HUDEP-2 (cell line): ENCODE results near the gene XPO6.
"Not testable (repeated sequence)": the region's sequence is repeated elsewhere in the genome, so short reads cannot be mapped to it uniquely, and the experiment has no call there.

ENCODE experiments used
- DNase-seq, 76 experiments: peaks; one replicate each; lab custom pipeline; 2025; ENCODE audit not compliant: unreplicated experiment in 76 of 76; lab: John Stamatoyannopoulos, UW

The XPO6 gene

DNA sequence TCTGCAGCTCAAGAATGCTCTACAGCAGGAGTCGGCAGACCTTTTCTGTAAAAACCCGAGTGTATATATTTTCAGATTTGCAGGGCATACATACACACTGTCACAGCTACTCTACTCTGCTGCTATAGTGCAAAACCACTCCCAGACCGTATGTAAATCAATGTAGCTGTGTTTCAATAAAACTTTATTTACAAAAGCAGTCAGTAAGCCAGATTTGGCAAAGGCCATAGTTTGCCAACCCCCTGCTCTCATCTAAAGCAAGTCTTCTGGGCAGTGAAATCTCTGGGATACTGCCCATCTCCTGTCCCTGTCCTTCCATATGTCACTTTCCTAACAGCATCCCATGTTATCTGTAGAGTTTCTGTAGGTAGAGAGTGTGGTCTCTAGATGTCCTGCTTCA, 91.0 kb downstream of the XPO6 start:
- no peak for DNase-seq

GRCh38 chr16:28118637-28119036, 93.1 kb downstream of the XPO6 start:
- no peak for DNase-seq

- no peak for DNase-seq
These were observed 94.6 kb downstream of the XPO6 start for GRCh38 chr16:28117168-28117565.

DNA sequence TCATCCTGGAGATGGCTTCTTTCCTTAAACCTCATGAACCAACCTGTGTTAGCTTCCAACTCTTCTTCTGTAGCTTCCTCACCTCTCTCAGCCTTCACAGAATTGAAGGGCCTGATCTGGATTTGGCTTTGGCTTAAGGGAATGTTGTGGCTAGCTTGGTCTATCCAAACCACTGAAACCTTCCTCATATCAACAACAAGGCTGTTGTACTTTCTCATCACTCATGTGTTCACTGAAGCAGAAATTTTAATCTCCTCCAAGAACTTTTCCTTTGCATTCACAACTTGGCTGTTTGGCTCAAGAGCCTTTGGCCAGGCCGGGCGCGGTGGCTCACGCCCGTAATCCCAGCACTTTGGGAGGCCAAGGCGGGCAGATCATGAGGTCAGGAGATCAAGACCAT, 95.9 kb downstream of the XPO6 start:
- not testable (repeated sequence) for DNase-seq

- no peak for DNase-seq
These were observed 98.9 kb downstream of the XPO6 start for GRCh38 chr16:28112908-28113307.

DNA sequence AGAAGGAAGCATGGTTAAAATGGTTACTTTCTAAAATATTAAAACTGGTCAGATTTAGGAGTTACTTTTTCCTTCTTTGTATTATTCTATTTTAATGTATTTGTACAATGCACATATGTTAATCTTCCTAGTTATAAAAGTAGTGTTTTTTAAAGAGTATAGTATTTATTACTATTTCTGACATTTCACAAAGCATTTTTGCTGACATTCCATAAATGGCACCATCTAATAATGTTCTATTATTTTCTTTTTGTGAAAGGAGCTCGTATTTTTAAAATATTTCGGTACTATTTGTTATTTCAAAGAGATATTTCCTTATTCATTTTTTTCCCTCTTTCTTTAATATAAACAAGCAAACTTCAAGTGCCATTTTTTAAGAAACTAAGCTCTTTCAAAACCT, 100.8 kb downstream of the XPO6 start:
- DNase-seq: no peak

GRCh38 chr16:28110479-28110878, 101.3 kb downstream of the XPO6 start:
- peak in 40 of 76 experiments; percentile 4 to 66 (median 30) for DNase-seq

DNA sequence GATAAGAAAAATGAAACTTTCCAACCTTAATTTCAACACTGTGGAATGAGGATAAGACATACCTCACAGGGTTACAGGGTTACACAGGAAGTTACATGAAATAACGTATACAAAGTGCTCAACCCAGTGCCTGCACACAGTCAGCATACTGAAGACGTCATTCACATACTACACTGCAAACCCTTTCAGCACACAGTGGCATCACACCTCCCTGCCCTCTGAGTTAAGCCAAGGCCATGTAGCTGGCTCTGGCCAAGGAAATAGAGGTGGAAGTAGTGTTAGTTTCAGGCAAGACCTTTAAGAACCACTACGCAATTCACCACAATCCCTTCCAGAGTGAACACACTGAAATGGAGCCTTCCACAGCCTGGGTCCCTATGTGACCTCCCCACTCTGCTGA, 101.7 kb downstream of the XPO6 start:
- DNase-seq: no peak

GRCh38 chr16:28108590-28109247, 103.0 kb downstream of the XPO6 start:
- DNase-seq: no peak

DNA sequence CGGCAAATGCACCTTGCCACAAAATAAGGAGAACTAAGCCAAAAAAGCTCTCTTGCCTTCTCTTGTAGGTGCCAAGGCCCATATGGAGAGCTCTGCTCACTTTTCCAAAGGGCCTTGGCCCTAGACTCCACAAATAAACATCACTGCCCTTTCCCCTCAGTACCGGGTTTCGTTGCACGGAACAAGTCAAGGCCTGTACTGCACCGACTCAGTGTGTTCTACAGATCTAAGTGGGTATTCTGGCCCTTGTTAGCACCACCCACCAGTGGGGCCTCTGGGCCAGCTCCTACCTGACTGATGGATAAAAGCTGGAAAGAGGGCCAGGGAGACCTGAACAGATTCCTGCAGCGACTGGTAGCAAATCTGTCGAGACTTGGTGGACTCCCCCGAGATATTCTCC, 104.5 kb downstream of the XPO6 start:
- DNase-seq: no peak

DNA sequence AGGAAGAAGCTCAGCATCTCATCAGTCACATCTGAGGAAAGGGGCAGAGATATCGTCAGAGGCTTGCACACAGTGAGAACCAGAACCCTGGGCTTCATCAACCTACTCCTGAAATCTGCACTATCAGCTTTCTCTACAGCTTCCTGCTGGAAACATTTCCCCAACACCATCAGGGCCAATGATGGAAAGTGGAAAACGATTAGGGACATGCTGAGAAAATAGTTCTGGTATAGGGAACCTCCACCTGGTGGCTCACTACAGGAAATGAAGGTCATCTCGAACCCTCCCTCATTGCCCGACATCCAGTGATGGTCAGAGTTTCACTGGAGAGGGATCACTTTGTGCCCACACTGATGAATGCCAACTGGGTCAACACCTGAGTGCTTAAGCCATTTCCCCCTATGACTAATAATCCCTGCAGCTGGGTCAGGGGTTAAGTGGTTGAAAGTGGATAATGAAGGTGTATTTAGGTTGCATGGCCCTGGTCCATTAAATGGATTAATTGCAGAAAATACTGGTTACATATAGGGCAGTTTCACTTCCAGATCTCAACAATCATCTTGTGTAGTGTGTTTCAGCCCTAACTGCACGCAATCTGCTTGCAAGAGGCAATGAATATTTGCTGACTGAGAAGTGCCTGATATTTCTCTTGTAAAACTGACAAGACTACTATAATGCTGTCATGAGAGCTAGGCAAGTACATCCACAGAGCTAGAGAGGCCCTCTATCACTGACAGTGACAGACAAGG, 105.1 kb downstream of the XPO6 start:
- no peak for DNase-seq

DNA sequence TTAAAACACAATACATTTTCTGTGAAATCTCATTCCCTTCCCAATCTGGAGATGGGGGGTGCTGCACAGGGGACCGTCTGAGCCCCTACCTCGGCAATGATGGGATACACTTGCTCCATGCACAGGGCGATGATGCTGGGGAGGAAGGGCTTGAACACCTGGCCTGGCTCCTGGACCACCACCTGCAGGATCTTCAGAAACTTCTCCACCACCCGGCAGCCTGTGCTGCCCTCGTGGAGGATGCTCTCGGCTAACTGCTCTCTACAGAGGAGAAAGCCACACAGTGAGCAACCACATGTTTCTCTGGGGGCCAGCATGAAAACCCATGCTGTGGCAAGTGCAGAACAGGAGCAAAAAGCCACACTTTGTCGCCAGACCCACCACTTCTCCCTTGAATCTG, 105.8 kb downstream of the XPO6 start:
- no peak for DNase-seq

DNA sequence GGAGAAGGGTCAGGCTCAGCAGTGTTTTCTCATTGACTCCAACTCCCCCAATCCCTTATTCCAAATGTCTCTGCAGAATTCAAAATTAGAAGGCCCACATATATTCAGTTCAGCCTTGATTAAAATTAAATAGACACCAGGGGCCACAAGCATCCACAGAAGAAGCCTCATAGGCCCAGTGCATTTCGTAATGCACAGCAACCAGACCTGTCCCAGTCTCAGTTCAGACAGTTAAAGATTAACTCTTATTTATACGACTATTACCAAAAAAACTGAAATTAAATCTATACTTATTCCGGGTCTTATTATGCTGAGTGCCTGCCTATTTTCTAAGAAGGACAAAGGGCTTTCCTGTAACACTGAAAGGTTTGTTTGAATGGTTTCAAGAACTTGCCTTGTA, 106.5 kb downstream of the XPO6 start:
- no peak for DNase-seq

GRCh38 chr16:28104404-28104803, 107.4 kb downstream of the XPO6 start:
- no peak for DNase-seq

GRCh38 chr16:28103516-28104170, 108.1 kb downstream of the XPO6 start:
- DNase-seq: no peak

DNA sequence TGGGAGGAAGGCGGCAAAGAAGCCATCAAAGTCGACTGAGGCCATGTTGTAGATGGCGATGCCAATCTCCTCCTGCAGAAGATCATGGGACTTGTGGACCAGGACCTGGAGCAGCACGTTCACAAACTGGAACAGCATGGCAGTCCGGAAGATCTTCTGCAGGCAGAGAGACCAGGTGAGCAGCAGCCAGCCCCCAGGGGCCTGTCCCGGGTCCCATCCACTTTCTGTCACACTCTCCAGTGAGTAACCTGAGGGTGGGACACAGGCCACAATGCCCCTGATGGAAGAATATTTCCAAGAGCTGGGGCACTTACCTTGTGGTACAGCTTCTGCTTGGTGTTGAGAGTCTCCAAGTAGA, 110.3 kb downstream of the XPO6 start:
- no peak for DNase-seq

- DNase-seq: no peak
These were observed 110.8 kb downstream of the XPO6 start for GRCh38 chr16:28100810-28101532.

- no peak for DNase-seq
These were observed 112.5 kb downstream of the XPO6 start for GRCh38 chr16:28098959-28099945.

DNA sequence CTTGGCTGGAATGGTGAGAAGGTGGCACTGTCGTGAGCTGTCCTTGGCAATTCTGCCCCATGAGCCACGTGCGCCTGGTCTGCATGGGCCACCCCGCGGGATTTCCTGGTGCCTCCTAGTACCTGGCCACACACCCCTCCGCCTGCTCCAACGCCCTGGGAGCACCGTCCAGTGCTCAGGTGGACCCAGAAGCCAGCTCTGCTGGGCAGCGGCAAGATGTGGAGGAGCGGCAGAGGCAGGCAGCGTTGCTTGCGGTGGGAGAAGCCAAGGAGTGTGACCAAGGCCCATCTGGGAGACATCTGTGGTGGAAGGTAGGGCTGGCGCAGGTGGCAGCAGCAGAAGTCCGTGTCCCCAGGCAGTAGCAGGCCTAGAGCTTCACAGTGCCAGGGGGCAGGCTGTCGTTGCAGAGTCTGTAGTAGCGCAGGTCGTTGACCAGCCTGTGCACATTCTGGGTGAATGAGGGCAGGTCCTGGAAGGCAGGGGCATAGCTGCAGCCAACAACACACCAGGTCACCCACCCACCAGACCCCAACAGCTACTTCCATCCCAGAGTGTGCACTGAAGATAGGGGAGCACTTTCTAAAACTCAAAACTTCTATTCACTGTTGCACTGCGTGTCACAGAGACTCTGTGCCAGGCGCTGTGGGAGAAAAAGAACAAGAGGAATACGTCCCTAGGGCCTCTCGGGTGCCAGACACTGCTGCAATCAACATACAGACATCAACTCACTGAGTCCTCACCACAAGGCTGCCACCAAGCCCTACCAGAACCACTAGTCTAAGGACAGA, 113.4 kb downstream of the XPO6 start:
- no peak for DNase-seq
